Epithelial cell of proximal tubule (primary cell): ENCODE measurements around the gene PFKM. TPM values are rescaled to one million over a fixed set of nuclear protein-coding genes. Genes with fewer than 3 reads are reported as not detected.
A peak's percentile ranks its signal among the peaks of the same experiment; 100 is the strongest.

Experiments used
- DNase-seq: peaks from one replicate; pipeline ENCODE4 v3.0.0-alpha.2; 2011; ENCODE audit warnings: low read depth
- H3K4me3 ChIP-seq: 2 replicates; pipeline ENCODE4 v1.5.1; 2011; ENCODE audit warnings: low read depth, mild to moderate bottlenecking, low read length
- total RNA-seq: library from RNA; depleted of rRNA; stranded (reverse); fragments of >200 nt; gene quantifications from 2 replicates; pipeline ENCODE4 v1.2.3, GENCODE V29; 2015
- TF ChIP-seq, protein P1 (sequence below): conservative IDR thresholded peaks from 2 replicates; pipeline ENCODE4 v1.5.1; 2012; ENCODE audit warnings: low read depth, mild to moderate bottlenecking, low read length

Gene PFKM
- total RNA-seq, 1 donor from 2014 or later: 23.9 TPM

DNA sequence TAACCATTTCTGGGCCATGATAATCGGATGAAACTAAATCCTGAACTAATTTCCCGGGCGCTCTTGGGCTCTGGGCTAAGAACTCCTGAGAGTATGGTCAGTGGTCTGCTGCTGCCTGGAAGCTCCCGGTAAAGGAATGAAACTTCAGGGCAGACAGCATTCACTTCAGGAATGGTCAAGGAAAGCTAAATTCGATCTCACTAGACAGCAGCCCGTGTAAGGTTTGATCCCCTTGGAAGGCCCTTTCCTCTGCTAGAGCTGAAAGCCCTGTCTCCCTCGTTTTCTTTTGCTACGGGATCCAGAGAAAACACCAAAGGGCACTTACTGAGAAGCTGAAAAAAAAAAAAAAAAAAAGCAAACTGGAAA lies 37.5 kb downstream of the PFKM start:
- DNase-seq: no peak
- peak overlapping the region; percentile 99 for H3K4me3 ChIP-seq
- TF ChIP-seq, protein P1, sequence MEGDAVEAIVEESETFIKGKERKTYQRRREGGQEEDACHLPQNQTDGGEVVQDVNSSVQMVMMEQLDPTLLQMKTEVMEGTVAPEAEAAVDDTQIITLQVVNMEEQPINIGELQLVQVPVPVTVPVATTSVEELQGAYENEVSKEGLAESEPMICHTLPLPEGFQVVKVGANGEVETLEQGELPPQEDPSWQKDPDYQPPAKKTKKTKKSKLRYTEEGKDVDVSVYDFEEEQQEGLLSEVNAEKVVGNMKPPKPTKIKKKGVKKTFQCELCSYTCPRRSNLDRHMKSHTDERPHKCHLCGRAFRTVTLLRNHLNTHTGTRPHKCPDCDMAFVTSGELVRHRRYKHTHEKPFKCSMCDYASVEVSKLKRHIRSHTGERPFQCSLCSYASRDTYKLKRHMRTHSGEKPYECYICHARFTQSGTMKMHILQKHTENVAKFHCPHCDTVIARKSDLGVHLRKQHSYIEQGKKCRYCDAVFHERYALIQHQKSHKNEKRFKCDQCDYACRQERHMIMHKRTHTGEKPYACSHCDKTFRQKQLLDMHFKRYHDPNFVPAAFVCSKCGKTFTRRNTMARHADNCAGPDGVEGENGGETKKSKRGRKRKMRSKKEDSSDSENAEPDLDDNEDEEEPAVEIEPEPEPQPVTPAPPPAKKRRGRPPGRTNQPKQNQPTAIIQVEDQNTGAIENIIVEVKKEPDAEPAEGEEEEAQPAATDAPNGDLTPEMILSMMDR: no peak

DNA sequence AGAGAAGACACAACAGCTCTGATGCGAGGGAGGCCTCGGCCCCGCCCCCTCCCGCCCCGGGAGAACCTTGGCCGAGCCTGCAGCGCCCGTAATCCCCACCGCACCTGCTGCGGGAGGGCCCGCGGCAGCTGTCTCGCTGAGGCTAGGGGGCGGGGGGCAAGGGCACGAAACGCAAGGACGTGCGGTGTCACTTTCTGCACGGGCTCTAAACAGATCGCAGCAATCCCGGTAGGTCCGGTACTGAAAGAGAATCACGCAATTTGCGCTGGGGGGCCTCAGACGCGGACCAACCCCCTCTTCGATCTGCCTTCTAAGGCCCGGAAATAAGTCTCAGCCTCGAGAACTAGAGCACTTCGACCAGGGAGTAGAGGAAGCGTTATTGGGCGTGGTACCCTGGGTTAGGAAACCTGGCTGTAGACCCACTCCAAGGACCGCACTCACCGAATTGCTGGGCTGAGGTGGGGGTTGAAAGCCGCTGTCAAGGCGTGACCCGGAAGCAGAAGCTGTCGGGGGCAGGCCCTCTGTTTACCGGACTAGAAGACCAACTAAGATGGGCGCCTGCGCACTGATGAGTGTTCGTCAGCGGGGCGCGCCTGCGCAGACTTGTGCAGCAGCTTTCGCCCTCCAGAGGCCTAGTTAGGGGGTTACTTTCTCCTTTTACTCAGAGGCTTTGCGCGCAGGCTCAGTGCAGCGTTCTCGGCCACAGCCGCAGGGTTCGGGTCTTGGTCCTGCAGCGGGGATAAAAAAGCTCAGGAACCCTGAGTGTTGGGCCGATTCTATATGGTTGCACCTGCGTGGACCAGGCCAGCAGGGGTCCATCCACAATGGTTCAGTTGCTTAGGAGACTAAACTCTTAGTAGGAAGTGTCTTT lies 38.1 kb downstream of the PFKM start, which contains the start of gene ASB8:
Gene ASB8, minus strand, starts transcription at position 498 of the 871 bp plus-strand sequence. CDS start 4,019 bp downstream, outside the sequence.
- peak within 1 kb of the TSS; percentile 99 for H3K4me3 ChIP-seq
- TF ChIP-seq, protein P1: peak; percentile 44
- DNase-seq: peak; percentile 67

DNA sequence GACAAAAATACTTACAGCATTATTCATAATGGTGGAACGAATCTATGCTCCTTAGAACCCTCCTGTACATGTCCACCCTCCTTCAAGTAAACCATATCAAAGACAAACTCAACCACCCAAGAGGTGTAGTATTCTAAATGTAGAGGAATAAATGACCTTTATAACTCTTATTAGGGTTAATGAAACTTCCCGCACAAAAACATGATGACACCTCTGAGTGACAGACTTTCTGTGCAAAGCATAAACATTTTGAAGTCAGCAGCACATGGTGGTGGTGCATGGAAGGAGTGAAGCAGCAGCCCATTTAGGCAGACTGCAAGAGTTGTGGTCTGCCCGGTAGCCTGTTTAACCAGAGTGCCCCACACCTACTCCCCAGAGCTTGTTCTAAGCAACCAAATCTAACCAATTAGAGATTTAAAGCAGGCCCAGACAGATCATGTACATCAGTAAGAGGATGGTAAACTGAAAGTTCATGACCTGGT lies 38.8 kb downstream of the PFKM start:
- no peak for DNase-seq
- TF ChIP-seq, protein P1: no peak
- peak overlapping the region; percentile 99 for H3K4me3 ChIP-seq

- DNase-seq: no peak
- TF ChIP-seq, protein P1: no peak
- H3K4me3 ChIP-seq: no peak overlapping the region
Measured at GRCh38 chr12:48160046-48160445, 40.9 kb downstream of the PFKM start.

- no peak for DNase-seq
- TF ChIP-seq, protein P1: no peak
- H3K4me3 ChIP-seq: no peak overlapping the region
Measured at GRCh38 chr12:48160807-48161206, 41.6 kb downstream of the PFKM start.

- H3K4me3 ChIP-seq: no peak overlapping the region
- DNase-seq: no peak
- TF ChIP-seq, protein P1: no peak
Measured at GRCh38 chr12:48163150-48163747, 44.1 kb downstream of the PFKM start.
